Suppressor macrophage treated with lipopolysaccharide for 1 hour (primary cell): ENCODE data around the gene ADPRS.

Source experiments
- DNase-seq, 3 donors: peaks; one replicate each; pipeline ENCODE4 v3.0.0-alpha.2; 2020 to 2022

Gene ADPRS

GRCh38 chr1:36111151-36111550 is 22.5 kb downstream of the ADPRS start:
- no peak for DNase-seq

GRCh38 chr1:36112823-36113222 is 24.1 kb downstream of the ADPRS start:
- DNase-seq = no peak

- DNase-seq = no peak
Measured at GRCh38 chr1:36114371-36114770, 25.7 kb downstream of the ADPRS start.

- DNase-seq = no peak
Measured at GRCh38 chr1:36115200-36115669, 26.5 kb downstream of the ADPRS start.

- DNase-seq = peak; percentile 73 to 83 (median 75)
Measured at GRCh38 chr1:36115931-36116330, 27.2 kb downstream of the ADPRS start.

- no peak for DNase-seq
Measured at GRCh38 chr1:36116901-36117300, 28.2 kb downstream of the ADPRS start.

- DNase-seq = no peak
Measured at GRCh38 chr1:36118447-36119204, 29.9 kb downstream of the ADPRS start.

- peak; percentile 65 to 77 (median 65) for DNase-seq
Measured at GRCh38 chr1:36119456-36119855, 30.8 kb downstream of the ADPRS start.

GRCh38 chr1:36122062-36123030 is 33.7 kb downstream of the ADPRS start:
- peak; percentile 73 to 79 (median 75) for DNase-seq

- peak; percentile 89 to 92 (median 92) for DNase-seq
Measured at GRCh38 chr1:36123356-36123755, 34.7 kb downstream of the ADPRS start.

- DNase-seq = no peak
Measured at GRCh38 chr1:36124404-36125128, 35.9 kb downstream of the ADPRS start.

GRCh38 chr1:36125129-36125991 is 36.7 kb downstream of the ADPRS start, which contains the start of gene COL8A2:
TSS of gene COL8A2 (minus strand) at chr1:36125222. CDS start at chr1:36100242, 24,980 bp downstream.
- peak; percentile 21 to 68 (median 35) for DNase-seq

- DNase-seq = no peak
Measured at GRCh38 chr1:36126005-36126716, 37.5 kb downstream of the ADPRS start.

GRCh38 chr1:36126797-36127500 is 38.3 kb downstream of the ADPRS start:
- DNase-seq = no peak

- peak in 1 of 3 donors; percentile 14 for DNase-seq
Measured at GRCh38 chr1:36128126-36128904, 39.6 kb downstream of the ADPRS start.

GRCh38 chr1:36128905-36129206 is 40.2 kb downstream of the ADPRS start:
- no peak for DNase-seq

- DNase-seq = no peak
Measured at GRCh38 chr1:36132029-36132428, 43.3 kb downstream of the ADPRS start.

- peak; percentile 63 to 82 (median 77) for DNase-seq
Measured at GRCh38 chr1:36133484-36133883, 44.8 kb downstream of the ADPRS start.

GRCh38 chr1:36134031-36134430 is 45.3 kb downstream of the ADPRS start:
- DNase-seq = no peak
